NCI-H1694 (cell line): Measurements from ENCODE around the gene ARL17A.
"Not testable (repeated sequence)": the region's sequence is repeated elsewhere in the genome, so short reads cannot be mapped to it uniquely, and the experiment has no call there.

Experiments used
- DNase-seq: peaks from one replicate; lab custom pipeline; 2025; lab: John Stamatoyannopoulos, UW

ARL17A gene

DNA sequence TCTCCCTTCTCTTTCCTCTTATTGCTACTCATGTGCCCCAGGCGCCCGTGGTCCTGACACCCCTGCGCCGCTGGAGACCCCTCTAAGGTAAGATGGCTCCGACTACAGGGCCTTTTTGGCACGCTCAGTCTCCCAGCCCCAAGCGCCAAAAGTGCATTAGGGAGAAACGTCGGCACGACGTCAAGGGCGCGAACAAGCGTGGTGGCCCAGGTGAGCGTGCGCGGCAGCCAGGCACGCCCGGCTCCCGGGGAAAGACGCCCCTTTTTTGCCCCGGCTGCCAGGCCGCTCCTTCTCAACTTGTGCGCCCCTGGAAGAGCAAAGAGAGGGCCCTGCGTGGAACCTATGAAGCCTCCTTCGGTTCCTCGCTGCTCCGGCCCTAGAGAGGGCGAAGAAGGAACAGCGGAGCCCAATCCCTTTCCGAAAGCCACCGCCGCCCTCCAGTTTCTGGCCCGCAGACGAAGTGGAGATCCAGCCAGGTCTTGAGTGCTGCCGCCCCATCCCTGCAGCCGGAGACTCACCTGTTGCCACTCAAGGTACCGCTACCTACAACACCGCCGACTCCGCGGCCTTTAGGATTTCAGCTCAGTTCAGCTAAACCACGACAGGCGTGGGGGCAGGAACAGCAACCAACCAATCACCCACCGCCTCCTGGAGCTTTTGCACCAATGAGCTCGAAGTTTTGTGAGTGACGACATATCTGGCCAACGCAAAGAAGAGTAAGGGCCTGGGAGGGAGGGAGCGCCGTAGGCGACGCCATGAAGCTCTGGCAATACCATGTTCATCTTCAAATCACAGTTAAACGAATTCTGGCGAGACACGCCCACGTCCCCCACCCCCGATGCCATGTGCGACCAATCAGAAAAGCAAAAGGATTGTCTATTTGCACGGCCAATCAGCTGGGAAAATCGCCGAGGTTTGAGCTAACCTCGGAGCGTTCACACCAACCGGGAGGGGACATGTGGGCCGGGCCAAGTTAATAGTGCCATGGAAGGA lies at the start of gene ARL17A:
Gene ARL17A, minus strand, starts transcription at position 609 of the 993 bp plus-strand sequence. CDS start 3,369 bp downstream, outside the sequence.
- not testable (repeated sequence) for DNase-seq

DNA sequence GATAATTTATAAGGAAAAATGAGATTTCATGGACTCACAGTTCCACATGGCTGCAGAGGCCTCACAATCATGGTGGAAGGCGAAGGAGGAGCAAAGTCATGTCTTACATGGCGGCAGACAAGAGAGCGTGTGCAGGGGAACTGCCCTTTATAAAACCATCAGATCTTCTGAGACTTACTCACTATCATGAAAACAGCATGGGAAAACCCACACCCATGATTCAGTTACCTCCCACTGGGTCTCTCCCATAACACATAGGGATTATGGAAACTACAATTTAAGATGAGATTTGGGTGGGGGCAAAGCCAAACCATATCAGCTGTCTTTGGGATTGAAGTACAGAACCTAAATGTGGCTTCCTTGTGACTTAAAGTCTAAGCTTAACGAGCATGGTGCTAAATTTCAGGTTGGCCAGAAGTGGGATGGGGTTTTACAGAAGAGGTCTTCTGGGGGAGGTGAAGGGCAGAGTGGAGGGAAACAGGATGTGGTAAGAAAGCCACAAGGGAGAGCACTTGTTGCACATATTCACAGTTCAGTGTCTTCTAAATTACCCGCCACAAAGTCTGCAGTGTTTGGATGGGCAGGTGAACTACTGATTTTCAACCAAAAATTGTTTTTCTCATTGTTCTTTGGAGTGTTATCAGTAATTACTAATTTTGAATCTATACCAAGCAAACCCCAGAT lies 49.4 kb upstream of the ARL17A start:
- not testable (repeated sequence) for DNase-seq

DNA sequence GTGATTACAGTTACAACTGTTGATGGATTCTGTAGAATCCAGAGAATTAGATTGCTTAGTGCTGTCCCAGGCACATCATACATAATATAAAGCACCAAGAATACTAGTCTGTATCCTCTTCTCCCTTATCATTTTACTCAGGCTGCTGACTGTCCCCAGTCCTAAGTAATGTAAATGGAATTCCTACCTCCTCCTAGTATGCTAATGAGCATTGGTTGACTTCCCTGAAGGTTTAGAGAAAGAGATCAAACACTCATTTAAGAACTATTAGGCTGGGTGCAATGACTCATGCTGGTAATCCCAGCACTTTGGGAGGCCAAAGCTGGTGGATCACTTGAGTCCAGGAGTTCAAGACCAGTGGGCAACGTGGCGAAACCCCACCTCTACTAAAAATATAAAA lies 48.0 kb upstream of the ARL17A start:
- DNase-seq: not testable (repeated sequence)

GRCh38 chr17:46624726-46625125 lies 45.2 kb upstream of the ARL17A start:
- DNase-seq: not testable (repeated sequence)

GRCh38 chr17:46623790-46624189 lies 44.3 kb upstream of the ARL17A start:
- not testable (repeated sequence) for DNase-seq

DNA sequence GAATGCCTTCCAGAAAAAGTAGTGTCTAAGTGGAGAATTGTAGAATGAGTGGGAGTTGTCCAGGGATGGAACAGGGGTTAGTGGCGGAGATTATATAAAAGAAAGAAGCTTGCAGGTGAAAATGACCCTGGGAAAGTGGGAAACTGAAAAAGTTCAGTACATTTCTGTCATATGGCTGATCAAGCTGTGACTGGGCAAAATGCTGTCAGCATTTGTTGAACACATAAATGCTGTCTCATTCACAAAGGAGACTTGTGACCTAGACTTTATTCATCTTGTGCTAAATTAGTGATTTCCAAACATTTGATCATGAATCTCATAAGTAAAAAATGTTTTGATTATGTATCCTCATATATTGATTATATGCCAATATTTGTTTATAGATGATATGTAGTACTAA lies 39.5 kb upstream of the ARL17A start:
- not testable (repeated sequence) for DNase-seq

DNA sequence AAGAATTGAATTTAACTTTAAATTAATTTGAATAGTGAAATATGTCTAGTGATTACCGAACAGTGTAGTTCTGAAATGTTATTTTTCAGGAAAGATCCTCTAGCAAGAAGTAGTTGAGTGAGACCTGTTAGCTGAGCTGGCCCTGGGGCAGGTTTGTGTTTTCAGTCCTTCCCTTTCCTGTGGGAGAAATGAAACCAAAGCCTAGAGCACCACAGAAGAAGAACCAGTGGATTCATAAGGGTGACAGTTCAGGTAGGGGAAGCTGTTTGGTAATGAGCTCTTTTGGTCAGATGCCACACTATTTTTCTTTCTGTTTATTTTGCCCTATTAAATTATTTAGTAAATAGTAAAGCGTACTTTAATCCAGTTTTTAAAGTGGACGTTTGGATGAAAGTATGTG lies 37.6 kb upstream of the ARL17A start:
- DNase-seq: not testable (repeated sequence)

- not testable (repeated sequence) for DNase-seq
Observed at GRCh38 chr17:46613876-46614275, 34.4 kb upstream of the ARL17A start.

DNA sequence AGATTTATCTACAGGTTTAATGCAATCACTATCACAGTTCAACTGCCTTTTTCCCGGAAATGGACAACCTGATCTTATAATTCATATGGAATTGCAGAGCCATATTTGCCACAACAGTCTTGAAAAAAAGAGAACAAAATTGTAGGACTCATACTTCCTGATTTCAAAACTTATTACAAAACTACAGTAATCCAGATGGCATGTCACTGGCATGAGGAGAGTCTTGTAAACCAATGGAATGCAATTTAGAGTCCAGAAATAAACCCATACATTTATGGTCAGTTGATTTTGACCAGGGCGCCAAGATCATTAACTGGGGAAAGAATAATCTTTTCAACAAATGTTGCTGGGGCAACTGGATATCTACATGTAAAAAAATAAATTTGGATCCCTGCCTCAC lies 31.8 kb upstream of the ARL17A start:
- DNase-seq: not testable (repeated sequence)

- not testable (repeated sequence) for DNase-seq
Observed at GRCh38 chr17:46603125-46603524, 23.6 kb upstream of the ARL17A start.

- not testable (repeated sequence) for DNase-seq
Observed at GRCh38 chr17:46600767-46601166, 21.3 kb upstream of the ARL17A start.

DNA sequence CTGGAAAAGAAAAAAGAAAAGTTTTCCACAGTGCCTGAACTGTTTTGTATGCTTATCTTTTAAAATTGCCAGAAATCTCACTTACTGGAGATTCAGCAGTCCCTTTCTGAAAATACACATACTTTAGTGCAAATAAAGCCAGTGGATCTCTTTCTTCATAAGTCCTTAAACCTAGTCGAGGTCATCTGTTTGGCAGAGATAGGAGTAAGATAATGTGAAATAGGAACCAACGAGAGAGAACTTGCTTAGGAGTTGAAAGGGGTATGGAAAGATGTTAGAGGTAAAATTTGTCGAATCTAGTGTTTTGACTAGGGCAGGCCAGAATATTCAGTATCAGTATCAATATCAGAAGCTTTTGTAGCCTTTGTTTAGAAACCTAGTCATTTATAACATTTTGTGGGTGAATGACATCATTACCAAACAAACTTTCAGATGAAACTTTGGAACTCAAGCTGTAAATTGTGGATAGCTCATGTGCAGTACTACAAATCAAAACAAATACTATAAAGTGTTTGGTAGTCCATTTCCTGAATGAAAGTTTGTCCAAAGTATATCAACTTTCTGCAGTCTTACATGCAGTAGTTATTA lies 18.9 kb upstream of the ARL17A start:
- not testable (repeated sequence) for DNase-seq

DNA sequence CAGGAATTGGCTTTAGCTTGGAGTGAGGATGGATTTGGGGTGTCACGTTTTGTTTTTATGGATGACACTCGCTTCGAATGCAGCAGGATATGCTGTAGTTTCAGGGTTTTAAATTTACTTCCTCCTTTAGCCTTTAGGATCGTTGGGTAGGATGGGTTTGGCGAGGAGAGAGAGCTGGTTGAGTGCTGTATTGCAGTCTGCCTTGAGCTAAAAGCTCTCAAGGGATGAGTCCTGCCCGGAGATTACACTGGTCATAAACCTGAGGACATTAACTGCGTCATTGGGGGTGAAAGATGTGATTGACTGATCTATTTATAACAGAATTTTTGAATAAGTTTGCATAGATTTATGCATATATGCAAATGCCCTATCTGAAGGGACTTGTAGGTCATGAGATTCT lies 11.8 kb upstream of the ARL17A start:
- DNase-seq: not testable (repeated sequence)

DNA sequence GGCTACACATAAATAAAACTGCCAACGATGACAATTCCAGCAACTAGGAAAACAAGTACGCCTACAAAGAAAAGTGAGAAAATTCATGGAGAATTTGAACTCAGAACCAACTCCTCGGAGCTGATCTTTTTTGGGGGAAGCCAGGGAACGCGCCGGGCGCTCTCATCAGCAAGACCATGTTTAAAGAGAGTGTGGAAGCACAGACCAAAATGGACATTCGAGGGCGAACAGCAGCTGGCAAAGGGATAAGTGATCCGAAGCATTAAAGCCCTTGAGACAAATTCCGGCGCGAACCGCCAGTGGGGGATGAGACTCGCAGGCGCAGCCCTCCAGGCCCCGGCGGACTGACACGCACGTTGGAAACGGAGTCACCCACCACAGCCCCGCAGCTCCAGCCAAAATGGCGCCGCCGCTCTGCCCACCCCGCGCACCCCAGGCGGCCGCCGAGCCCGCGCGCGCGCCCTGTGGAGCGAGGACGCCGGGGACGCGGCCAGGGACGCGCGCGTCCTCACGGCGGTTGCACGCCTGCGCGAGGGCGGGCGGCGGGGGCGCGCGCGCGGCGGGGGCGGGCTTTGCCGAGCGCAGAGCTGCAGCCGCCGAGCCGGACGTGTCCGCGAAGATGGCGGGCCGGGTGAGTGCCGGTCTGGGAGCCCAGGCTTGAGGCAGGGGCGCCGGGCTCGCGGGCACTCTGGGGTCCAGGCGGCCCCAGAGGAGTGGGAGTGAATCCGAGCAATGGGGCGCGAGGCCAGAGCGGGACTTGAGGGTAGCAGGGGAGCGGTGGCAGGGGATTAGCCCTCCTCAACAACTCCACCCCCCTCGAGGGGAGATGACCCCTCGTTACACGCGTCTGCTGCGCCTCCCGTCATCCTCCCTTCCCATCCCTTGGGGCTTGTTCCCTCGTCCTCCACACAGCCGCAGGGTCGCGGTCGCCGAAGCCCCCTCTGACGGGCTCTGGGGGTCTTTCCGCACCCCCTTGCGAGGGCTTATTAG lies 11.0 kb upstream of the ARL17A start, which contains the start of gene NSF:
Gene NSF, plus strand, starts transcription at position 513 of the 990 bp plus-strand sequence. Its CDS starts 107 bp downstream, at position 620.
- DNase-seq: not testable (repeated sequence)

DNA sequence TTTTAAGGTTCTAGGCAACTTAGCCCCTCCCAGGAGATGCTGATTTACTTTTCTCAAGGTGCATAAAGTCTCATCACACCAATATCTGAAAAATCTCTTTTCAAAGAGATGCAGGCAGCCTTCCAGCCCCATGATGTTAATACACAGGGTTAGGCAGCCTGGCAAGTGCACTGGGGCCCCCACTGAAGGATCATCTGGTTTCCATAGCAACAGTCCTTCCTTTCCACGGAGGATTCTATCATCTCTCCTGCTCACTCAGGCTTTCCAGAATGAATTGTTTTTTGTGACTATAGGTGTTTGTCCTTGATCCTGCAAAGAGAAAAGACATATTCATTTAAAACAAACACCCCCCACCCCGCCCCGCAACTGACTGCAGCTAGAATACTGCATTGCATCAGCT lies 6.0 kb upstream of the ARL17A start:
- DNase-seq: not testable (repeated sequence)

DNA sequence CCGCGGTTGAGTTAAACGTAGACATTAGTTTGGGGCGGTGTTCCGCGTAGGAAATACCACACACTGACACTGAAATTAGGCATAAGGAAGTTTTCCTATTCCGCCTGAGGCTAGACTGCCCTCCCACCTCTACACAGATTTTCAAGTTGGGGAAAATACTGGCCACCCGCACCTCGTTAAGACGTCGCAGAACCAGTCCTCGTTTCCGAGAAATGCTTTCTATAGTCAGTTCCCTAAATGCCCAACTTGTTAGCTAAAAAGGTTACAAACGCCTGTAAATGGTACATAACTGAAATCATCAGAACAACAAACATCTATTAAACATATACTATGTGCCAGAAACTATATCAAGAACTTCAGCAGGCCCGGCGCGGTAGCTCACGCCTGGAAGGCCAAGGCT lies 591 bp upstream of the ARL17A start:
- DNase-seq: not testable (repeated sequence)

DNA sequence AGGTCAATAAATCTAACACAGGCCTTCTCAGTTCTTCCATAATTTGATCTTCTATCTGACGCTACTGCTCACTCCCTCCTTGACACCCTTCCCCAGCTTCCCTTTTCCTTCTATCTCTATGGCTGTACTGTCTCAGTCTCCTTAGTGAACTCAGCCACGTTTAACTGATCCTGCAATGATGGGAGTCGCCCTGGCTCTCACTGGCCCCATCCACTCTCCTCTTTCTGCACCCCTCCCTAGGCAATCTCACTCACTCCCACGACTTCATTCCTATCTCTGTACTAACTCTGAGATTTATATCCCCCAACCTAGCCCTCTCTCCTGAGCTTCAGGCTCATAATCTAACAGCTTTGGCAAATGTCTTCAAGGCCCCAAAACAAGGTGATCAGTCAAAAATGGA lies 7.7 kb downstream of the ARL17A start:
- DNase-seq: not testable (repeated sequence)

GRCh38 chr17:46566980-46567379 lies 12.5 kb downstream of the ARL17A start:
- not testable (repeated sequence) for DNase-seq

GRCh38 chr17:46566284-46566683 lies 13.2 kb downstream of the ARL17A start:
- DNase-seq: not testable (repeated sequence)

GRCh38 chr17:46560048-46560447 lies 19.4 kb downstream of the ARL17A start:
- not testable (repeated sequence) for DNase-seq

GRCh38 chr17:46559155-46559554 lies 20.3 kb downstream of the ARL17A start:
- DNase-seq: not testable (repeated sequence)
